GM12878 (cell line): ENCODE measurements around the gene TMC7.
"Not testable (repeated sequence)": the region's sequence is repeated elsewhere in the genome, so short reads cannot be mapped to it uniquely, and the experiment has no call there.

Experiments
- CHD4 ChIP-seq: fragments of 200-600 bp; sonication (generic); IDR thresholded peaks from 2 replicates; pipeline ENCODE4 v1.6.1; 2016; ENCODE audit warnings: mild to moderate bottlenecking
- DPF2 ChIP-seq: fragments of 450-650 bp; IDR thresholded peaks from 2 replicates; pipeline ENCODE4 v1.6.1; 2017; ENCODE audit warnings: mild to moderate bottlenecking
- EED ChIP-seq: sonication (generic); IDR thresholded peaks from 2 replicates; pipeline ENCODE4 v1.6.1; 2016; ENCODE audit warnings: antibody characterized with exemption, low read depth
- EP300 ChIP-seq, 2 experiments: fragments of 150-350 bp in 1 of 2; IDR thresholded peaks; 2 replicates each; pipeline ENCODE4 v1.6.1; 2011 to 2012; ENCODE audit warnings: low read depth in 2 of 2, low read length in 2 of 2, borderline replicate concordance in 1 of 2, improper control_type of control experiment in 1 of 2, inconsistent platforms in 1 of 2; ENCODE audit not compliant: control insufficient read depth in 1 of 2
- PML ChIP-seq: IDR thresholded peaks from 2 replicates; pipeline ENCODE4 v1.6.1; 2012; ENCODE audit warnings: low read length, inconsistent platforms
- POLR2A ChIP-seq: IDR thresholded peaks from 2 replicates; pipeline ENCODE4 v1.6.1; 2011; ENCODE audit warnings: low read depth, mild to moderate bottlenecking, low read length
- SPI1 ChIP-seq: IDR thresholded peaks from 2 replicates; pipeline ENCODE4 v1.6.1; 2011; ENCODE audit warnings: low read depth, mild to moderate bottlenecking, low read length, moderate library complexity, borderline replicate concordance; ENCODE audit not compliant: insufficient read depth
- TF ChIP-seq, protein P1 (sequence below): fragments of 450-650 bp; IDR thresholded peaks from 2 replicates; pipeline ENCODE4 v1.6.1; 2016; ENCODE audit warnings: mild to moderate bottlenecking, moderate library complexity, borderline replicate concordance
- TF ChIP-seq, protein P2 (sequence below), 3 experiments: IDR thresholded peaks in 2 of 3; conservative IDR thresholded peaks in 1 of 3; 2 replicates each; pipeline ENCODE4 v1.5.1; 2011; ENCODE audit warnings: low read depth in 3 of 3, low read length in 3 of 3, mild to moderate bottlenecking in 3 of 3, control low read depth in 2 of 3, moderate library complexity in 2 of 3, inconsistent platforms in 1 of 3, mixed read lengths in 1 of 3; ENCODE audit not compliant: control insufficient read depth in 2 of 3, insufficient read depth in 1 of 3; ENCODE audit errors: extremely low read depth in 1 of 3

DNA sequence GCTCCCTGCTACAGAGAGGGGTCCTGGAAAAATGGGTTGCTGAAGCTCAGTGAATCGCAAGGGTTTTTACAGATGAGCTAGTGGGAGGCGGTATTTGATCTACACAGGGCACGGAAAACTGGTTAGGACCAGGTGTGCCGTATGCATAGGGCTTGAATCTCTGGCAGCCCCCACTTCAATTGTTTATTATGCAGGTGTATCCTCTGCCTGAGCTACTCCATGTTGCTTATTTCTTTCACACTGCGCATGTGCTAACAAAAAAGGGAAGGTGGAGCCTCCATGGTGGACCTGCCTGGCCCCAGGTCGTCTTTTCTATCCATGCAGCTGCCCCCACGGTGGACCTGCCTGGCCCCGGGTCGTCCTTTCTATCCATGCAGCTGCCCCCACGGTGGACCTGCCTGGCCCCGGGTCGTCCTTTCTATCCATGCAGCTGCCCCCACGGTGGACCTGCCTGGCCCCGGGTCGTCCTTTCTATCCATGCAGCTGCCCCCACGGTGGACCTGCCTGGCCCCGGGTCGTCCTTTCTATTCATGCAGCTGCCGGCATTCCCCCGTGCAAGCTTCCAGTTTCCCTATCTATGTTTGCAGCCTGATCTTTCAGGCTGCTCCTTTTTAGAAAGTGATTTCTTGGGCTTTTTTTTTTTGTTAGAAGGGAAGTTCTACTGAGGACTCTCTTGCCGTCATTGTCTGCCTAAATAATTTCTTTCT is 27.7 kb upstream of the TMC7 start:
- not testable (repeated sequence) for TF ChIP-seq POLR2A; DPF2; EED; EP300 (IDR thresholded peaks at IDR 0.05; ENCODE audit: borderline replicate concordance in 1 of 2, control insufficient read depth in 1 of 2, low read depth in 2 of 2, low read length in 2 of 2); CHD4; SPI1; PML
- TF ChIP-seq, protein P1, sequence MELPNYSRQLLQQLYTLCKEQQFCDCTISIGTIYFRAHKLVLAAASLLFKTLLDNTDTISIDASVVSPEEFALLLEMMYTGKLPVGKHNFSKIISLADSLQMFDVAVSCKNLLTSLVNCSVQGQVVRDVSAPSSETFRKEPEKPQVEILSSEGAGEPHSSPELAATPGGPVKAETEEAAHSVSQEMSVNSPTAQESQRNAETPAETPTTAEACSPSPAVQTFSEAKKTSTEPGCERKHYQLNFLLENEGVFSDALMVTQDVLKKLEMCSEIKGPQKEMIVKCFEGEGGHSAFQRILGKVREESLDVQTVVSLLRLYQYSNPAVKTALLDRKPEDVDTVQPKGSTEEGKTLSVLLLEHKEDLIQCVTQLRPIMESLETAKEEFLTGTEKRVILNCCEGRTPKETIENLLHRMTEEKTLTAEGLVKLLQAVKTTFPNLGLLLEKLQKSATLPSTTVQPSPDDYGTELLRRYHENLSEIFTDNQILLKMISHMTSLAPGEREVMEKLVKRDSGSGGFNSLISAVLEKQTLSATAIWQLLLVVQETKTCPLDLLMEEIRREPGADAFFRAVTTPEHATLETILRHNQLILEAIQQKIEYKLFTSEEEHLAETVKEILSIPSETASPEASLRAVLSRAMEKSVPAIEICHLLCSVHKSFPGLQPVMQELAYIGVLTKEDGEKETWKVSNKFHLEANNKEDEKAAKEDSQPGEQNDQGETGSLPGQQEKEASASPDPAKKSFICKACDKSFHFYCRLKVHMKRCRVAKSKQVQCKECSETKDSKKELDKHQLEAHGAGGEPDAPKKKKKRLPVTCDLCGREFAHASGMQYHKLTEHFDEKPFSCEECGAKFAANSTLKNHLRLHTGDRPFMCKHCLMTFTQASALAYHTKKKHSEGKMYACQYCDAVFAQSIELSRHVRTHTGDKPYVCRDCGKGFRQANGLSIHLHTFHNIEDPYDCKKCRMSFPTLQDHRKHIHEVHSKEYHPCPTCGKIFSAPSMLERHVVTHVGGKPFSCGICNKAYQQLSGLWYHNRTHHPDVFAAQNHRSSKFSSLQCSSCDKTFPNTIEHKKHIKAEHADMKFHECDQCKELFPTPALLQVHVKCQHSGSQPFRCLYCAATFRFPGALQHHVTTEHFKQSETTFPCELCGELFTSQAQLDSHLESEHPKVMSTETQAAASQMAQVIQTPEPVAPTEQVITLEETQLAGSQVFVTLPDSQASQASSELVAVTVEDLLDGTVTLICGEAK, result not testable (repeated sequence)
- TF ChIP-seq, protein P2, sequence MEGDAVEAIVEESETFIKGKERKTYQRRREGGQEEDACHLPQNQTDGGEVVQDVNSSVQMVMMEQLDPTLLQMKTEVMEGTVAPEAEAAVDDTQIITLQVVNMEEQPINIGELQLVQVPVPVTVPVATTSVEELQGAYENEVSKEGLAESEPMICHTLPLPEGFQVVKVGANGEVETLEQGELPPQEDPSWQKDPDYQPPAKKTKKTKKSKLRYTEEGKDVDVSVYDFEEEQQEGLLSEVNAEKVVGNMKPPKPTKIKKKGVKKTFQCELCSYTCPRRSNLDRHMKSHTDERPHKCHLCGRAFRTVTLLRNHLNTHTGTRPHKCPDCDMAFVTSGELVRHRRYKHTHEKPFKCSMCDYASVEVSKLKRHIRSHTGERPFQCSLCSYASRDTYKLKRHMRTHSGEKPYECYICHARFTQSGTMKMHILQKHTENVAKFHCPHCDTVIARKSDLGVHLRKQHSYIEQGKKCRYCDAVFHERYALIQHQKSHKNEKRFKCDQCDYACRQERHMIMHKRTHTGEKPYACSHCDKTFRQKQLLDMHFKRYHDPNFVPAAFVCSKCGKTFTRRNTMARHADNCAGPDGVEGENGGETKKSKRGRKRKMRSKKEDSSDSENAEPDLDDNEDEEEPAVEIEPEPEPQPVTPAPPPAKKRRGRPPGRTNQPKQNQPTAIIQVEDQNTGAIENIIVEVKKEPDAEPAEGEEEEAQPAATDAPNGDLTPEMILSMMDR (IDR thresholded peaks at IDR 0.05 in 2 of 3, conservative IDR thresholded peaks at IDR 0.05 in 1 of 3; ENCODE audit: control insufficient read depth in 2 of 3, extremely low read depth in 1 of 3, insufficient read depth in 1 of 3, low read depth in 3 of 3, low read length in 3 of 3), result not testable (repeated sequence)
